ENCODE results near the gene ZNF544.

DNA sequence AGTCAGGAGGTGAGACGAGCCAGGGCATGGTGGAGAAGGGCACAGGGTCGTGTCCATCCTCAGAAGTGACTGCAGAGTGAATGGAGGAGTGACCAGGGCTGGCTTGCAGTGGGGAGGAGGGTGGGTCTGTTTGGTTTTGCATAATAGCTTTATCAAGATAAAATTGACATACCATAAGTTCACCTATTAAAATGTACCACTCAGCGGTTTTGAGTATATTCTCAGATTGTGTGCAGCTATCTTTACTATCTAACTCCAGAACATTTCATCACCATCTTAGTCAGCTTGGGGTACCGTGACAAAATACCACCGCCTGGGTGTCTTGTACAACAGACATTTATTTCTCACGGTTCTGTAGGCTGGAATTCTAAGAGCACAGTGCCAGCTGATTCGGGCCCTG lies 63.2 kb downstream of the ZNF544 start:
- no peak for TF ChIP-seq POLR2A (IDR thresholded peaks at IDR 0.05)
- TF ChIP-seq, protein P1, sequence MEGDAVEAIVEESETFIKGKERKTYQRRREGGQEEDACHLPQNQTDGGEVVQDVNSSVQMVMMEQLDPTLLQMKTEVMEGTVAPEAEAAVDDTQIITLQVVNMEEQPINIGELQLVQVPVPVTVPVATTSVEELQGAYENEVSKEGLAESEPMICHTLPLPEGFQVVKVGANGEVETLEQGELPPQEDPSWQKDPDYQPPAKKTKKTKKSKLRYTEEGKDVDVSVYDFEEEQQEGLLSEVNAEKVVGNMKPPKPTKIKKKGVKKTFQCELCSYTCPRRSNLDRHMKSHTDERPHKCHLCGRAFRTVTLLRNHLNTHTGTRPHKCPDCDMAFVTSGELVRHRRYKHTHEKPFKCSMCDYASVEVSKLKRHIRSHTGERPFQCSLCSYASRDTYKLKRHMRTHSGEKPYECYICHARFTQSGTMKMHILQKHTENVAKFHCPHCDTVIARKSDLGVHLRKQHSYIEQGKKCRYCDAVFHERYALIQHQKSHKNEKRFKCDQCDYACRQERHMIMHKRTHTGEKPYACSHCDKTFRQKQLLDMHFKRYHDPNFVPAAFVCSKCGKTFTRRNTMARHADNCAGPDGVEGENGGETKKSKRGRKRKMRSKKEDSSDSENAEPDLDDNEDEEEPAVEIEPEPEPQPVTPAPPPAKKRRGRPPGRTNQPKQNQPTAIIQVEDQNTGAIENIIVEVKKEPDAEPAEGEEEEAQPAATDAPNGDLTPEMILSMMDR (IDR thresholded peaks at IDR 0.05): no peak
